Measurements from ENCODE around the gene METTL2B. TPM values are rescaled to one million over a fixed set of nuclear protein-coding genes. Genes with fewer than 3 reads are reported as not detected.
"Not testable (repeated sequence)": the region's sequence is repeated elsewhere in the genome, so short reads cannot be mapped to it uniquely, and the experiment has no call there.

METTL2B gene
- total and polyA plus RNA-seq, 2 donors (not counting 1 experiment from before 2014, with no cell fraction given), result 25.5 to 30.9 TPM

DNA sequence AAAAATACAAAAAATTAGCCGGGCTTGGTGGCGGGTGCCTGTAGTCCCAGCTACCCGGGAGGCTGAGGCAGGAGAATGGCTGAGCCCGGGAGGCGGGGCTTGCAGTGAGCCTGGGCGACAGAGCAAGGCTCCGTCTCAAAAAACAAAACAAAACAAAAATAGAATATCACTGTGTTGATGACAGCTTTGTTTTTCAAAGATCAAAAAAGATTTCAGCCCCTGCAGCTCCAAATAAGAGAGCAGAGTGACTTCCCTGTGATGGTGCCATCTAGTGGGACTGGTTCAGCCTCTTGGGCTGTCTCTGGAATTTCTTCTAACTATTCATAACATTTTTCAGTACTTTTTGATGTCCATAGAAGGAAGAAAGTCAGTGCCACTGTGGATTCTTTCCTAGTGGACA, 60.9 kb downstream of the METTL2B start:
- H3K79me2 ChIP-seq (ENCODE audit: control insufficient read depth, insufficient read depth, low read length), result peaks cover 71% of the 10 kb centered on the region
- not testable (repeated sequence) for H3K36me3 ChIP-seq (ENCODE audit: control insufficient read depth, insufficient read depth, low read length); H3K27me3 ChIP-seq (ENCODE audit: control insufficient read depth, insufficient read depth, low read length); H4K20me1 ChIP-seq (ENCODE audit: control insufficient read depth, extremely low read depth, insufficient read depth, low read length); H3K9me3 ChIP-seq (ENCODE audit: control insufficient read depth, insufficient read depth, low read depth, low read length); H3K4me1 ChIP-seq (ENCODE audit: control insufficient read depth, extremely low read depth, insufficient read depth, low read length); H2AFZ ChIP-seq (ENCODE audit: low read length); H3K4me3 ChIP-seq (replicated peaks in 1 of 4; ENCODE audit: control extremely low read depth in 1 of 4, insufficient read depth in 1 of 4, low read depth in 3 of 4, low read length in 4 of 4); H3K9ac ChIP-seq (ENCODE audit: insufficient read depth, low read length); H3K4me2 ChIP-seq (ENCODE audit: extremely low read depth, insufficient read depth, low read length); H3K27ac ChIP-seq (ENCODE audit: insufficient read depth, low read length)
- TF ChIP-seq, protein P1, sequence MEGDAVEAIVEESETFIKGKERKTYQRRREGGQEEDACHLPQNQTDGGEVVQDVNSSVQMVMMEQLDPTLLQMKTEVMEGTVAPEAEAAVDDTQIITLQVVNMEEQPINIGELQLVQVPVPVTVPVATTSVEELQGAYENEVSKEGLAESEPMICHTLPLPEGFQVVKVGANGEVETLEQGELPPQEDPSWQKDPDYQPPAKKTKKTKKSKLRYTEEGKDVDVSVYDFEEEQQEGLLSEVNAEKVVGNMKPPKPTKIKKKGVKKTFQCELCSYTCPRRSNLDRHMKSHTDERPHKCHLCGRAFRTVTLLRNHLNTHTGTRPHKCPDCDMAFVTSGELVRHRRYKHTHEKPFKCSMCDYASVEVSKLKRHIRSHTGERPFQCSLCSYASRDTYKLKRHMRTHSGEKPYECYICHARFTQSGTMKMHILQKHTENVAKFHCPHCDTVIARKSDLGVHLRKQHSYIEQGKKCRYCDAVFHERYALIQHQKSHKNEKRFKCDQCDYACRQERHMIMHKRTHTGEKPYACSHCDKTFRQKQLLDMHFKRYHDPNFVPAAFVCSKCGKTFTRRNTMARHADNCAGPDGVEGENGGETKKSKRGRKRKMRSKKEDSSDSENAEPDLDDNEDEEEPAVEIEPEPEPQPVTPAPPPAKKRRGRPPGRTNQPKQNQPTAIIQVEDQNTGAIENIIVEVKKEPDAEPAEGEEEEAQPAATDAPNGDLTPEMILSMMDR (conservative IDR thresholded peaks at IDR 0.05 in 1 of 2, IDR thresholded peaks at IDR 0.05 in 1 of 2; ENCODE audit: low read depth in 1 of 2, low read length in 2 of 2), result peak; percentile 16 to 40
- peak; percentile 30 to 36 for DNase-seq (ENCODE audit: low read depth in 2 of 2)

DNA sequence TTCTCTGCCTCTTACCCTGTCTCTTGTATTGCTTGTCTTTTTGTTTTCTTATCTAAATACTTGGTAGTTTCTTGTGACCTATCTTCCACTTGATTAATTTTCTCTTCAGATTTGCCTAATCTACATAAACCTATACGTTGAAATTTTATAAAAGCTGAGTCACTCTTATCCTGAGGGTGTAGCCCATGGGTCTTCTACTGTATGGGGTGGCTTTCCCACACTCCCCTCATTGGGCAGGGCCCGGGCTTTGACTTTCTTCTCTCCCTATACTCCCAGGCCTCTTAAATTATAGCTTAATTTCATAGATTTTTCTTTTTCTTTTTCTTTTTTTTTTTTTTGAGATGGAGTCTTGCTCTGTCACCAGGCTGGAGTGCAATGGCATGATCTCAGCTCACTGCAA, 66.0 kb downstream of the METTL2B start:
- H3K27ac ChIP-seq (ENCODE audit: insufficient read depth, low read length); H3K9me3 ChIP-seq (ENCODE audit: control insufficient read depth, insufficient read depth, low read depth, low read length); H3K9ac ChIP-seq (ENCODE audit: insufficient read depth, low read length); H2AFZ ChIP-seq (ENCODE audit: low read length); H3K27me3 ChIP-seq (ENCODE audit: control insufficient read depth, insufficient read depth, low read length); H4K20me1 ChIP-seq (ENCODE audit: control insufficient read depth, extremely low read depth, insufficient read depth, low read length); H3K36me3 ChIP-seq (ENCODE audit: control insufficient read depth, insufficient read depth, low read length); H3K4me3 ChIP-seq (replicated peaks in 1 of 4; ENCODE audit: control extremely low read depth in 1 of 4, insufficient read depth in 1 of 4, low read depth in 3 of 4, low read length in 4 of 4); H3K4me1 ChIP-seq (ENCODE audit: control insufficient read depth, extremely low read depth, insufficient read depth, low read length); DNase-seq (ENCODE audit: low read depth in 2 of 2); H3K4me2 ChIP-seq (ENCODE audit: extremely low read depth, insufficient read depth, low read length): not testable (repeated sequence)
- peaks cover 68% of the 10 kb centered on the region for H3K79me2 ChIP-seq (ENCODE audit: control insufficient read depth, insufficient read depth, low read length)

DNA sequence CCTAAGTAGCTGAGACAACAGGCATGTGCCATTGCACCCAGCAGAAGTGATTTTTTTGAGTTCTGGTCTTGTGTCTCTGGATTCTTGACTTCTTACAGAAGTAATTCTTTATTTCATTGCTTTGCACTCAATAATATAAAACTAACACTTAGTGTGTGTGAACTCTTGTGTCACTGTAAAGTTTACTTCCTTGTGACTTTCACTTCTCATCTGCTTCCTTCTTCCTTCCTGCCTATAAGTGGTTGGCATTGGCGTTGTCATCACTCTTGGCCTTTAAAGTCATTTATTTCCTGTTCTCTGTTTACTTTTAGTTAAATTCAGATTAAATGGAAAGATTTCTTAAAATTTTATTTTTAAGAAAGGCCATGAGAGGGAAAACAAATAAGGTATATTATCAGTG, 66.8 kb downstream of the METTL2B start:
- not testable (repeated sequence) for DNase-seq (ENCODE audit: low read depth in 2 of 2); H3K9me3 ChIP-seq (ENCODE audit: control insufficient read depth, insufficient read depth, low read depth, low read length); H3K27ac ChIP-seq (ENCODE audit: insufficient read depth, low read length); H4K20me1 ChIP-seq (ENCODE audit: control insufficient read depth, extremely low read depth, insufficient read depth, low read length); H3K9ac ChIP-seq (ENCODE audit: insufficient read depth, low read length); H3K36me3 ChIP-seq (ENCODE audit: control insufficient read depth, insufficient read depth, low read length); H3K4me1 ChIP-seq (ENCODE audit: control insufficient read depth, extremely low read depth, insufficient read depth, low read length); H2AFZ ChIP-seq (ENCODE audit: low read length); H3K4me3 ChIP-seq (replicated peaks in 1 of 4; ENCODE audit: control extremely low read depth in 1 of 4, insufficient read depth in 1 of 4, low read depth in 3 of 4, low read length in 4 of 4); H3K27me3 ChIP-seq (ENCODE audit: control insufficient read depth, insufficient read depth, low read length); H3K4me2 ChIP-seq (ENCODE audit: extremely low read depth, insufficient read depth, low read length)
- peaks cover 72% of the 10 kb centered on the region for H3K79me2 ChIP-seq (ENCODE audit: control insufficient read depth, insufficient read depth, low read length)

DNA sequence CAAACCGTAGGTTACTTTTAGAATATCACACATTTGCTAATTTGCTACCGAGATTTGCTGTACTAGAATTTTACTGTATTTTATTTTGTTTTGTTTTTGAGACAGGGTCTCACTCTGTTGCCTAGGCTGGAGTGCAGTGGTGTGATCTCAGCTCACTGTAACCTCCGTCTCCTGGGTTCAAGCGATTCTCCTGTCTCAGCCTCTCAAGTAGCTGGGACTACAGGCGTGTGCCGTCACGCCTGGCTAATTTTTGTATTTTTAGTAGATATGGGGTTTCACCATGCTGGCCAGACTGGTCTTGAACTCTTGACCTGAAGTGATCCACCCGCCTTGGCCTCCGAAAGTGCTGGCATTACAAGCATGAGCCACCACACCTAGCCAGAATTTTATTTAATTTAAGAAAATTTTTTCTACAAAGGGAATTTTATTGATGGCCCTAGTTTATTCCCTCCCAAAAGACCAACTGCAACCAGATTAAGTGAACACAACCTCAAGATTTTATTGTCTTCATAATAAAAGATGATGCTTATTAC, 69.8 kb downstream of the METTL2B start:
- not testable (repeated sequence) for H4K20me1 ChIP-seq (ENCODE audit: control insufficient read depth, extremely low read depth, insufficient read depth, low read length); H3K4me1 ChIP-seq (ENCODE audit: control insufficient read depth, extremely low read depth, insufficient read depth, low read length); H3K27me3 ChIP-seq (ENCODE audit: control insufficient read depth, insufficient read depth, low read length); H3K4me2 ChIP-seq (ENCODE audit: extremely low read depth, insufficient read depth, low read length); H3K9me3 ChIP-seq (ENCODE audit: control insufficient read depth, insufficient read depth, low read depth, low read length); H3K27ac ChIP-seq (ENCODE audit: insufficient read depth, low read length); H2AFZ ChIP-seq (ENCODE audit: low read length); H3K36me3 ChIP-seq (ENCODE audit: control insufficient read depth, insufficient read depth, low read length); H3K9ac ChIP-seq (ENCODE audit: insufficient read depth, low read length); DNase-seq (ENCODE audit: low read depth in 2 of 2); H3K4me3 ChIP-seq (replicated peaks in 1 of 4; ENCODE audit: control extremely low read depth in 1 of 4, insufficient read depth in 1 of 4, low read depth in 3 of 4, low read length in 4 of 4)
- H3K79me2 ChIP-seq (ENCODE audit: control insufficient read depth, insufficient read depth, low read length), result peaks cover 62% of the 10 kb centered on the region

Measured in fibroblast of lung (primary cell).